Measurements from ENCODE around the gene CYREN. TPM values are rescaled to one million over a fixed set of nuclear protein-coding genes. Genes with fewer than 3 reads are reported as not detected.

CYREN gene
- total and polyA plus RNA-seq, 2 of the 13 experiments (the other 11 are each of a cell fraction or from before 2014, with no cell fraction given): 20.7 to 60.7 TPM

GRCh38 chr7:135197906-135198655 lies 27.6 kb upstream of the CYREN start (continued):
- no peak for TF ChIP-seq ZNF136 (CRISPR knock-in tag; IDR thresholded peaks at IDR 0.05; ENCODE audit: low read depth)

DNA sequence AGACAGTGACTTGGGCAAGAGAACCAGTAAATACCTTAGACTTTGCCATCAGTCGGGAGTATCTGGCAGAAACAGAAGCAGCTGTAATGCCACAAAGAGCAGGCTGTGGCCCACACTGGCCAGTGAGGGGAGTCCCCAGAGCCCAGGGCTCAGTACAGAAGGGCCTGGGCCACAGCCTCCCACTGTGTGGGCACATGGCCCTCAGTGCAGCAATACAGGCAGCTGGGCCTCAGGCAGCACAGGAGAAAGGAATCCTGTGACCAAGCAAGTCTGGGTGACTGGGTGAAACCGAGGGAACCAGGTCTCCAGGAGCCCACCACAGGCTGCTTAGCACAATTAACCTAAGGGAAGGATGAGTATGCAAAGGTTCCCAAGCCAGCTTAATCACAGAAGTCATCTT lies 26.8 kb upstream of the CYREN start:
- Histone ChIP-seq H3K4me2 (ENCODE audit: low read depth, low read length) (no peak overlapping the region), H4K20me1 (ENCODE audit: insufficient read depth, low read length) (no peaks in the 10 kb centered on the region), H3K9ac (ENCODE audit: insufficient read depth, low read depth, low read length) (no peak overlapping the region), H3K9me3 (ENCODE audit: low read length) (no peaks in the 10 kb centered on the region), H3K36me3 (replicated peaks in 1 of 2; ENCODE audit: control insufficient read depth in 1 of 2, insufficient read depth in 2 of 2, low read length in 2 of 2) (peaks cover 29 to 71% of the 10 kb centered on the region in 2 experiments), H3K79me2 (ENCODE audit: insufficient read depth, low read length) (no peaks in the 10 kb centered on the region), H3K4me1 (ENCODE audit: insufficient read depth, low read length) (peaks cover 12% of the 10 kb centered on the region), H3K27ac (ENCODE audit: extremely low read length, insufficient read depth, low read length) (no peak overlapping the region), H2AFZ (ENCODE audit: low read length) (no peak overlapping the region), H3K27me3 (ENCODE audit: control insufficient read depth in 1 of 2, insufficient read depth in 2 of 2, low read length in 2 of 2) (no peaks in the 10 kb centered on the region), H3K4me3 (replicated peaks in 1 of 3; ENCODE audit: insufficient read depth in 1 of 3, low read depth in 2 of 3, low read length in 3 of 3) (no peak overlapping the region)
- DNase-seq (ENCODE audit: low spot score): no peak
- intact Hi-C loops (cut with micrococcal nuclease; ENCODE audit: unreplicated experiment): no loop called here
- in situ Hi-C loops (cut with HindIII; ENCODE audit: extremely low pct_ligation_motif_present, low pct_unique_long_range_greater_than_20kb): no loop called here
- ATAC-seq: no peak
- no peak for TF ChIP-seq RBM22 (optimal IDR thresholded peaks at IDR 0.05; ENCODE audit: low read length)
- no peak for TF ChIP-seq MYNN (CRISPR knock-in tag; IDR thresholded peaks at IDR 0.05; ENCODE audit: low read depth)
- WGBS (ENCODE audit: low lambda C conversion rate): 94% methylated on average over 2 of the region's 2 CpGs
- FAIRE-seq: no peak
- ChIA-PET POLR2A (no interaction called here), CTCF (ENCODE audit: low intra/inter-chr PET ratio, low total read pairs) (no interaction called here)
- BruUV-seq (replicated peaks): no TSS peak

- Histone ChIP-seq H3K36me3 (replicated peaks in 1 of 2; ENCODE audit: control insufficient read depth in 1 of 2, insufficient read depth in 2 of 2, low read length in 2 of 2) (peaks cover 27 to 66% of the 10 kb centered on the region in 2 experiments), H3K79me2 (ENCODE audit: insufficient read depth, low read length) (no peaks in the 10 kb centered on the region), H3K4me3 (replicated peaks in 1 of 3; ENCODE audit: insufficient read depth in 1 of 3, low read depth in 2 of 3, low read length in 3 of 3) (no peak overlapping the region), H4K20me1 (ENCODE audit: insufficient read depth, low read length) (no peaks in the 10 kb centered on the region), H3K9me3 (ENCODE audit: low read length) (no peaks in the 10 kb centered on the region), H3K9ac (ENCODE audit: insufficient read depth, low read depth, low read length) (no peak overlapping the region), H2AFZ (ENCODE audit: low read length) (no peak overlapping the region), H3K27ac (ENCODE audit: extremely low read length, insufficient read depth, low read length) (no peak overlapping the region), H3K4me2 (ENCODE audit: low read depth, low read length) (no peak overlapping the region), H3K4me1 (ENCODE audit: insufficient read depth, low read length) (peaks cover 12% of the 10 kb centered on the region), H3K27me3 (ENCODE audit: control insufficient read depth in 1 of 2, insufficient read depth in 2 of 2, low read length in 2 of 2) (no peaks in the 10 kb centered on the region)
- intact Hi-C loops (cut with micrococcal nuclease; ENCODE audit: unreplicated experiment): no loop called here
- 95% methylated on average over 12 of the region's 14 CpGs for WGBS (ENCODE audit: low lambda C conversion rate)
- POLR2A ChIA-PET: no interaction called here
- FAIRE-seq (no peak), ATAC-seq (no peak), DNase-seq (ENCODE audit: low spot score) (no peak)
- in situ Hi-C loops (cut with HindIII; ENCODE audit: extremely low pct_ligation_motif_present, low pct_unique_long_range_greater_than_20kb): no loop called here
- CTCF ChIA-PET (ENCODE audit: low intra/inter-chr PET ratio, low total read pairs): no interaction called here
- no TSS peak for BruUV-seq (replicated peaks)
- TF ChIP-seq SCMH1 (CRISPR knock-in tag; IDR thresholded peaks at IDR 0.05; ENCODE audit: borderline replicate concordance): no peak
- TF ChIP-seq KLF11 (CRISPR knock-in tag; IDR thresholded peaks at IDR 0.05): no peak
- TF ChIP-seq RXRA (CRISPR knock-in tag; IDR thresholded peaks at IDR 0.05): no peak
- TF ChIP-seq ZKSCAN8 (CRISPR knock-in tag; IDR thresholded peaks at IDR 0.05; ENCODE audit: borderline replicate concordance): no peak
- TF ChIP-seq, protein P1, sequence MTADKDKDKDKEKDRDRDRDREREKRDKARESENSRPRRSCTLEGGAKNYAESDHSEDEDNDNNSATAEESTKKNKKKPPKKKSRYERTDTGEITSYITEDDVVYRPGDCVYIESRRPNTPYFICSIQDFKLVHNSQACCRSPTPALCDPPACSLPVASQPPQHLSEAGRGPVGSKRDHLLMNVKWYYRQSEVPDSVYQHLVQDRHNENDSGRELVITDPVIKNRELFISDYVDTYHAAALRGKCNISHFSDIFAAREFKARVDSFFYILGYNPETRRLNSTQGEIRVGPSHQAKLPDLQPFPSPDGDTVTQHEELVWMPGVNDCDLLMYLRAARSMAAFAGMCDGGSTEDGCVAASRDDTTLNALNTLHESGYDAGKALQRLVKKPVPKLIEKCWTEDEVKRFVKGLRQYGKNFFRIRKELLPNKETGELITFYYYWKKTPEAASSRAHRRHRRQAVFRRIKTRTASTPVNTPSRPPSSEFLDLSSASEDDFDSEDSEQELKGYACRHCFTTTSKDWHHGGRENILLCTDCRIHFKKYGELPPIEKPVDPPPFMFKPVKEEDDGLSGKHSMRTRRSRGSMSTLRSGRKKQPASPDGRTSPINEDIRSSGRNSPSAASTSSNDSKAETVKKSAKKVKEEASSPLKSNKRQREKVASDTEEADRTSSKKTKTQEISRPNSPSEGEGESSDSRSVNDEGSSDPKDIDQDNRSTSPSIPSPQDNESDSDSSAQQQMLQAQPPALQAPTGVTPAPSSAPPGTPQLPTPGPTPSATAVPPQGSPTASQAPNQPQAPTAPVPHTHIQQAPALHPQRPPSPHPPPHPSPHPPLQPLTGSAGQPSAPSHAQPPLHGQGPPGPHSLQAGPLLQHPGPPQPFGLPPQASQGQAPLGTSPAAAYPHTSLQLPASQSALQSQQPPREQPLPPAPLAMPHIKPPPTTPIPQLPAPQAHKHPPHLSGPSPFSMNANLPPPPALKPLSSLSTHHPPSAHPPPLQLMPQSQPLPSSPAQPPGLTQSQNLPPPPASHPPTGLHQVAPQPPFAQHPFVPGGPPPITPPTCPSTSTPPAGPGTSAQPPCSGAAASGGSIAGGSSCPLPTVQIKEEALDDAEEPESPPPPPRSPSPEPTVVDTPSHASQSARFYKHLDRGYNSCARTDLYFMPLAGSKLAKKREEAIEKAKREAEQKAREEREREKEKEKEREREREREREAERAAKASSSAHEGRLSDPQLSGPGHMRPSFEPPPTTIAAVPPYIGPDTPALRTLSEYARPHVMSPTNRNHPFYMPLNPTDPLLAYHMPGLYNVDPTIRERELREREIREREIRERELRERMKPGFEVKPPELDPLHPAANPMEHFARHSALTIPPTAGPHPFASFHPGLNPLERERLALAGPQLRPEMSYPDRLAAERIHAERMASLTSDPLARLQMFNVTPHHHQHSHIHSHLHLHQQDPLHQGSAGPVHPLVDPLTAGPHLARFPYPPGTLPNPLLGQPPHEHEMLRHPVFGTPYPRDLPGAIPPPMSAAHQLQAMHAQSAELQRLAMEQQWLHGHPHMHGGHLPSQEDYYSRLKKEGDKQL (CRISPR knock-in tag; IDR thresholded peaks at IDR 0.05; ENCODE audit: low read depth): no peak
Observed at GRCh38 chr7:135195968-135196629, 25.6 kb upstream of the CYREN start.
